HepG2 (cell line): ENCODE data around the gene ALDH3B1. TPM values are rescaled to one million over a fixed set of nuclear protein-coding genes. Genes with fewer than 3 reads are reported as not detected.

Source experiments
- FOXJ3 ChIP-seq: sonication (generic); formaldehyde crosslinking; IDR thresholded peaks from 2 replicates; pipeline ENCODE4 v1.4.0; 2020; ENCODE audit warnings: missing genetic modification reagents, mild to moderate bottlenecking, borderline replicate concordance
- FOXP1 ChIP-seq, 2 experiments: fragments of 450-650 bp in 1 of 2; IDR thresholded peaks; 2 replicates each; pipeline ENCODE4 v1.6.1; 2017 to 2018; ENCODE audit warnings: antibody characterized with exemption in 1 of 2
- LCORL ChIP-seq, 2 experiments: fragments of 450-650 bp in 1 of 2; sonication (generic) in 1 of 2; formaldehyde crosslinking in 1 of 2; IDR thresholded peaks; 2 replicates each; pipeline versions ENCODE4 v1.5.0 to v1.6.1; 2017 to 2020; ENCODE audit warnings: antibody characterized with exemption in 1 of 2, missing genetic modification reagents in 1 of 2
- MED8 ChIP-seq: sonication (generic); formaldehyde crosslinking; IDR thresholded peaks from 2 replicates; pipeline ENCODE4 v1.8.1; 2023; ENCODE audit warnings: mild to moderate bottlenecking, missing genetic modification reagents; ENCODE audit not compliant: insufficient replicate concordance
- MEIS2 ChIP-seq: sonication (generic); formaldehyde crosslinking; IDR thresholded peaks from 2 replicates; pipeline ENCODE4 v1.9.0; 2021; ENCODE audit warnings: mild to moderate bottlenecking, missing genetic modification reagents
- MTA3 ChIP-seq: sonication (generic); formaldehyde crosslinking; IDR thresholded peaks from 2 replicates; pipeline ENCODE4 v1.4.0; 2020; ENCODE audit warnings: missing genetic modification reagents
- POGZ ChIP-seq: sonication (generic); formaldehyde crosslinking; IDR thresholded peaks from 2 replicates; pipeline ENCODE4 v1.4.0; 2020; ENCODE audit warnings: mild to moderate bottlenecking, missing genetic modification reagents
- POLR2G ChIP-seq: fragments of 200-400 bp; formaldehyde crosslinking; IDR thresholded peaks from 2 replicates; pipeline ENCODE4 v1.6.1; 2018; ENCODE audit warnings: mild to moderate bottlenecking, low read depth, low read length, moderate library complexity
- RBM39 ChIP-seq: fragments of 200-400 bp; formaldehyde crosslinking; IDR thresholded peaks from one replicate; pipeline ENCODE4 v1.6.1; 2018; ENCODE audit warnings: antibody characterized with exemption, mild to moderate bottlenecking, low read depth, low read length; ENCODE audit not compliant: poor library complexity, severe bottlenecking
- RFXAP ChIP-seq: sonication (generic); formaldehyde crosslinking; IDR thresholded peaks from 2 replicates; pipeline ENCODE4 v1.4.0; 2020; ENCODE audit warnings: missing genetic modification reagents, borderline replicate concordance
- SP4 ChIP-seq: sonication (generic); formaldehyde crosslinking; IDR thresholded peaks from 2 replicates; pipeline ENCODE4 v1.8.1; 2023; ENCODE audit warnings: mild to moderate bottlenecking, missing genetic modification reagents
- SRSF4 ChIP-seq: fragments of 200-400 bp; formaldehyde crosslinking; IDR thresholded peaks from one replicate; pipeline ENCODE4 v1.6.1; 2018; ENCODE audit warnings: mild to moderate bottlenecking, low read depth, low read length, moderate library complexity; ENCODE audit not compliant: poor library complexity, severe bottlenecking
- ZNF17 ChIP-seq: sonication (generic); formaldehyde crosslinking; IDR thresholded peaks from 2 replicates; pipeline ENCODE4 v1.5.0; 2020; ENCODE audit warnings: mild to moderate bottlenecking, missing genetic modification reagents
- ZNF530 ChIP-seq: sonication (generic); formaldehyde crosslinking; IDR thresholded peaks from 2 replicates; pipeline ENCODE4 v1.5.0; 2020; ENCODE audit warnings: low read depth, mild to moderate bottlenecking, missing genetic modification reagents
- ZNF678 ChIP-seq: sonication (generic); formaldehyde crosslinking; IDR thresholded peaks from 2 replicates; pipeline ENCODE4 v1.4.0; 2020; ENCODE audit warnings: mild to moderate bottlenecking, missing genetic modification reagents
- ZNF766 ChIP-seq: sonication (generic); formaldehyde crosslinking; IDR thresholded peaks from 2 replicates; pipeline ENCODE4 v1.5.0; 2020; ENCODE audit warnings: missing genetic modification reagents, borderline replicate concordance
- polyA plus RNA-seq, 8 experiments: library from polyadenylated mRNA; depleted of rRNA in 3 of 8; stranded (reverse) in 7 of 8; unstranded in 1 of 8; fragments of >200 nt; fragmentation: Illumina TruSeq in 4 of 8; extraction: Trizol in 4 of 8; gene quantifications; 2 replicates each; pipeline versions ENCODE4 v1.2.1 to v1.2.3, GENCODE V29; 2011 to 2016; ENCODE audit warnings: low read depth in 4 of 8, missing spikeins in 1 of 8, mixed read lengths in 1 of 8; ENCODE audit not compliant: insufficient read depth in 1 of 8
- total RNA-seq, 5 experiments: library from RNA; depleted of rRNA; stranded (reverse); fragments of >200 nt; fragmentation: Illumina TruSeq; extraction: Trizol; gene quantifications; 2 replicates each; pipeline ENCODE4 v1.2.3, GENCODE V29; 2016; ENCODE audit warnings: low read depth in 1 of 5
- TF ChIP-seq, protein P1 (sequence below): sonication (generic); formaldehyde crosslinking; IDR thresholded peaks from 2 replicates; pipeline ENCODE4 v1.5.0; 2020; ENCODE audit warnings: missing genetic modification reagents
- TF ChIP-seq, protein P2 (sequence below): sonication (generic); formaldehyde crosslinking; IDR thresholded peaks from 2 replicates; pipeline ENCODE4 v1.8.0; 2022; ENCODE audit warnings: mild to moderate bottlenecking, missing genetic modification reagents, borderline replicate concordance
- TF ChIP-seq, protein P3 (sequence below): sonication (generic); formaldehyde crosslinking; IDR thresholded peaks from 2 replicates; pipeline ENCODE4 v1.9.0; 2021; ENCODE audit warnings: missing genetic modification reagents, mild to moderate bottlenecking, borderline replicate concordance
- TF ChIP-seq, protein P4 (sequence below): sonication (generic); formaldehyde crosslinking; IDR thresholded peaks from 2 replicates; pipeline ENCODE4 v1.5.0; 2020; ENCODE audit warnings: mild to moderate bottlenecking, missing genetic modification reagents, moderate library complexity
- TF ChIP-seq, protein P5 (sequence below): sonication (generic); formaldehyde crosslinking; IDR thresholded peaks from 2 replicates; pipeline ENCODE4 v1.5.0; 2020; ENCODE audit warnings: mild to moderate bottlenecking, missing genetic modification reagents

The ALDH3B1 gene
- total and polyA plus RNA-seq, 2 of the 13 experiments (the other 11 are each of a cell fraction or from before 2014, with no cell fraction given) = 4.0 to 6.7 TPM

DNA sequence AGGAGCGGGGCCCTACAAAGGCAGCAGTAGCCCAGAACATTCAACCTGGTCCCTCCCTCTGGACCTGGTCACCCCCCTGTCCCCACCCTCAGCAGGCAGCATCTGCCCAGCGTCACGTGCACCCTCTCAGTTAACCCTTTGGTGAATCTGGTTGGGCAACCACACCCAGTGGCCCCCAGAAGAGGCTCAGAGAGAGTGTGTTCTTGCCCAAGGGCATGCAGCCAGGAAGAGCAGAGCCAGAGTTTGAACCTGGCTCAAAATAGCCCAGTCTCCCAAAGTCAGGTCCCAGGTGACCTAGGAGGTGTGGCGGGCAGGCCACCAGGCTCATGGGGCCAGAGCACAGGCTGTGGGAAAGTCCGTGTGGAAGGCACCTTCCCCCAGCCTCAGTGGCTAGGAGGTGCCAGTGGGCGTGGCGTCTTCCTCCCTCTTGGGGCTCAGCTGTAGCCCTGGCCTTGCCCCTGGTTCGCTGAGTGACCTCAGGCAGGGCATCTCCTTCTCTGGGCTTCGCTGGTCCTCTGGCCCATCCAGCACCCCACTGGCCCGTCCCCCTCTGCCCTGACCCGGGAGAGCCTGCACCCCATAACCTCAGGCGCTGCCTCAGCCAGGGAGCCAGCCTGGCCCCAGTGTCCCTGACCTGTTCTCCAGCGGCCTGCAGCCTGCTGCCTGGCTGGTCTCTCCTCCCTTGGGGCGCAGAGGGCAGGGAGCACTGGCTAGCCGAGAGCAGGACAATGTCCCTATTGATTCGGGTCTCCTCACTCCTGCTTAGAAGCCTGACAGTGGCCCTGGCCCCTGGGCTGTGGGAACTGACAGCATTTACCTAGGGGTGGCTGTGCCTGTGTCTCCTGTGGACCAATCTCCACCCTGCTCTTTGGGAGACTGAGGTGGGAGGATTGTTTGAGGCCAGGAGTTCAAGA, 7.0 kb downstream of the ALDH3B1 start (continued):
- TF ChIP-seq FOXJ3 (CRISPR knock-in tag) (peak; percentile 48), POGZ (CRISPR knock-in tag) (0 out of 2 replicates have a peak, but pooled peaks have one; percentile 8), MEIS2 (CRISPR knock-in tag) (peak; percentile 72), ZNF678 (CRISPR knock-in tag) (no peak), ZNF766 (CRISPR knock-in tag) (no peak), LCORL (IDR thresholded peaks at IDR 0.05) (no peak), LCORL (CRISPR knock-in tag; IDR thresholded peaks at IDR 0.05) (peak; percentile 89), ZNF17 (CRISPR knock-in tag) (no peak), POLR2G (peak; percentile 4; the same call in 1 of the 2 replicates), MTA3 (CRISPR knock-in tag) (no peak), FOXP1 (IDR thresholded peaks at IDR 0.05) (no peak), FOXP1 (CRISPR knock-in tag; IDR thresholded peaks at IDR 0.05) (peak; percentile 34; the same call in 1 of the 2 replicates), MED8 (CRISPR knock-in tag) (no peak), ZNF530 (CRISPR knock-in tag) (no peak), RFXAP (CRISPR knock-in tag) (peak; percentile 52; the same call in 1 of the 2 replicates), RBM39 (no peak), SP4 (CRISPR knock-in tag) (no peak; the same call in 1 of the 2 replicates), SRSF4 (no peak)
- TF ChIP-seq, protein P1, sequence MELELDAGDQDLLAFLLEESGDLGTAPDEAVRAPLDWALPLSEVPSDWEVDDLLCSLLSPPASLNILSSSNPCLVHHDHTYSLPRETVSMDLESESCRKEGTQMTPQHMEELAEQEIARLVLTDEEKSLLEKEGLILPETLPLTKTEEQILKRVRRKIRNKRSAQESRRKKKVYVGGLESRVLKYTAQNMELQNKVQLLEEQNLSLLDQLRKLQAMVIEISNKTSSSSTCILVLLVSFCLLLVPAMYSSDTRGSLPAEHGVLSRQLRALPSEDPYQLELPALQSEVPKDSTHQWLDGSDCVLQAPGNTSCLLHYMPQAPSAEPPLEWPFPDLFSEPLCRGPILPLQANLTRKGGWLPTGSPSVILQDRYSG (CRISPR knock-in tag) = no peak
- TF ChIP-seq, protein P2, sequence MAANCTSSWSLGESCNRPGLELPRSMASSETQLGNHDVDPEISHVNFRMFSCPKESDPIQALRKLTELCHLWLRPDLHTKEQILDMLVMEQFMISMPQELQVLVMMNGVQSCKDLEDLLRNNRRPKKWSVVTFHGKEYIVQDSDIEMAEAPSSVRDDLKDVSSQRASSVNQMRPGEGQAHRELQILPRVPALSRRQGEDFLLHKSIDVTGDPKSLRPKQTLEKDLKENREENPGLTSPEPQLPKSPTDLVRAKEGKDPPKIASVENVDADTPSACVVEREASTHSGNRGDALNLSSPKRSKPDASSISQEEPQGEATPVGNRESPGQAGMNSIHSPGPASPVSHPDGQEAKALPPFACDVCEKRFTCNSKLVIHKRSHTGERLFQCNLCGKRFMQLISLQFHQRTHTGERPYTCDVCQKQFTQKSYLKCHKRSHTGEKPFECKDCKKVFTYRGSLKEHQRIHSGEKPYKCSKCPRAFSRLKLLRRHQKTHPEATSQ (CRISPR knock-in tag) = no peak
- TF ChIP-seq, protein P3, sequence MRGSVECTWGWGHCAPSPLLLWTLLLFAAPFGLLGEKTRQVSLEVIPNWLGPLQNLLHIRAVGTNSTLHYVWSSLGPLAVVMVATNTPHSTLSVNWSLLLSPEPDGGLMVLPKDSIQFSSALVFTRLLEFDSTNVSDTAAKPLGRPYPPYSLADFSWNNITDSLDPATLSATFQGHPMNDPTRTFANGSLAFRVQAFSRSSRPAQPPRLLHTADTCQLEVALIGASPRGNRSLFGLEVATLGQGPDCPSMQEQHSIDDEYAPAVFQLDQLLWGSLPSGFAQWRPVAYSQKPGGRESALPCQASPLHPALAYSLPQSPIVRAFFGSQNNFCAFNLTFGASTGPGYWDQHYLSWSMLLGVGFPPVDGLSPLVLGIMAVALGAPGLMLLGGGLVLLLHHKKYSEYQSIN = no peak
- TF ChIP-seq, protein P4, sequence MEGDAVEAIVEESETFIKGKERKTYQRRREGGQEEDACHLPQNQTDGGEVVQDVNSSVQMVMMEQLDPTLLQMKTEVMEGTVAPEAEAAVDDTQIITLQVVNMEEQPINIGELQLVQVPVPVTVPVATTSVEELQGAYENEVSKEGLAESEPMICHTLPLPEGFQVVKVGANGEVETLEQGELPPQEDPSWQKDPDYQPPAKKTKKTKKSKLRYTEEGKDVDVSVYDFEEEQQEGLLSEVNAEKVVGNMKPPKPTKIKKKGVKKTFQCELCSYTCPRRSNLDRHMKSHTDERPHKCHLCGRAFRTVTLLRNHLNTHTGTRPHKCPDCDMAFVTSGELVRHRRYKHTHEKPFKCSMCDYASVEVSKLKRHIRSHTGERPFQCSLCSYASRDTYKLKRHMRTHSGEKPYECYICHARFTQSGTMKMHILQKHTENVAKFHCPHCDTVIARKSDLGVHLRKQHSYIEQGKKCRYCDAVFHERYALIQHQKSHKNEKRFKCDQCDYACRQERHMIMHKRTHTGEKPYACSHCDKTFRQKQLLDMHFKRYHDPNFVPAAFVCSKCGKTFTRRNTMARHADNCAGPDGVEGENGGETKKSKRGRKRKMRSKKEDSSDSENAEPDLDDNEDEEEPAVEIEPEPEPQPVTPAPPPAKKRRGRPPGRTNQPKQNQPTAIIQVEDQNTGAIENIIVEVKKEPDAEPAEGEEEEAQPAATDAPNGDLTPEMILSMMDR (CRISPR knock-in tag) = peak; percentile 23; the same call in 1 of the 2 replicates
- TF ChIP-seq, protein P5, sequence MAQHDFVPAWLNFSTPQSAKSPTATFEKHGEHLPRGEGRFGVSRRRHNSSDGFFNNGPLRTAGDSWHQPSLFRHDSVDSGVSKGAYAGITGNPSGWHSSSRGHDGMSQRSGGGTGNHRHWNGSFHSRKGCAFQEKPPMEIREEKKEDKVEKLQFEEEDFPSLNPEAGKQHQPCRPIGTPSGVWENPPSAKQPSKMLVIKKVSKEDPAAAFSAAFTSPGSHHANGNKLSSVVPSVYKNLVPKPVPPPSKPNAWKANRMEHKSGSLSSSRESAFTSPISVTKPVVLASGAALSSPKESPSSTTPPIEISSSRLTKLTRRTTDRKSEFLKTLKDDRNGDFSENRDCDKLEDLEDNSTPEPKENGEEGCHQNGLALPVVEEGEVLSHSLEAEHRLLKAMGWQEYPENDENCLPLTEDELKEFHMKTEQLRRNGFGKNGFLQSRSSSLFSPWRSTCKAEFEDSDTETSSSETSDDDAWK (CRISPR knock-in tag) = no peak
